ENCODE data around the gene GALNT10. TPM values are rescaled to one million over a fixed set of nuclear protein-coding genes. Genes with fewer than 3 reads are reported as not detected.

The GALNT10 gene
- total and polyA plus RNA-seq, 2 of the 8 experiments (the other 6 are each of a cell fraction or from before 2014, with no cell fraction given) = 4.6 to 15.5 TPM

DNA sequence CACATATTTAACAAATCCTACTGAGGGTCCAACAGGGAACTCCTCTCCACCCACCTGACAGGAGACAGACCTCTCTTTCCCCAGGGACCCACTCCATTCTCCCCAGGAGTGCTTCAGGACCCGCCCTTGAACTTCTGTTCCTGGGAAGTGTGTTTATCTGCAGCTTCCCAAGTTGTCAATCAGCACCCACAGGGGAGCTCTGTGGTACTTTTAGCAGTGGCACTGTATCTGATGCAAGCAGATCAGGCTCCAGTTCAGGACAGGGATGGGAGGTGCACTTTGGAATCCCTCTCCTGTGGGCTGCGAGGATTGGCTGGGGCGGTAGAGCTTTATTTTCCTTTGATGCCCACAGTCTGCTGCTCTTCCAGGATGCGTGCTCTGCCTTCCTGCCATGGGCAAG, 8.7 kb downstream of the GALNT10 start:
- TF ChIP-seq, protein P1, sequence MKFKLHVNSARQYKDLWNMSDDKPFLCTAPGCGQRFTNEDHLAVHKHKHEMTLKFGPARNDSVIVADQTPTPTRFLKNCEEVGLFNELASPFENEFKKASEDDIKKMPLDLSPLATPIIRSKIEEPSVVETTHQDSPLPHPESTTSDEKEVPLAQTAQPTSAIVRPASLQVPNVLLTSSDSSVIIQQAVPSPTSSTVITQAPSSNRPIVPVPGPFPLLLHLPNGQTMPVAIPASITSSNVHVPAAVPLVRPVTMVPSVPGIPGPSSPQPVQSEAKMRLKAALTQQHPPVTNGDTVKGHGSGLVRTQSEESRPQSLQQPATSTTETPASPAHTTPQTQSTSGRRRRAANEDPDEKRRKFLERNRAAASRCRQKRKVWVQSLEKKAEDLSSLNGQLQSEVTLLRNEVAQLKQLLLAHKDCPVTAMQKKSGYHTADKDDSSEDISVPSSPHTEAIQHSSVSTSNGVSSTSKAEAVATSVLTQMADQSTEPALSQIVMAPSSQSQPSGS (IDR thresholded peaks at IDR 0.05; ENCODE audit: low read length) = no peak
- no peak for TF ChIP-seq HDAC6 (IDR thresholded peaks at IDR 0.05; ENCODE audit: low read depth, low read length)
- TF ChIP-seq KDM5A (IDR thresholded peaks at IDR 0.05; ENCODE audit: low read length) = no peak
- no peak for TF ChIP-seq YY1 (IDR thresholded peaks at IDR 0.05; ENCODE audit: low read depth, low read length)
- no peak for TF ChIP-seq CHD1 (IDR thresholded peaks at IDR 0.05; ENCODE audit: low read depth, low read length)
- no peak for TF ChIP-seq TEAD4 (IDR thresholded peaks at IDR 0.05; ENCODE audit: low read depth, low read length)
- TF ChIP-seq KDM4A (IDR thresholded peaks at IDR 0.05; ENCODE audit: low read depth, low read length, severe bottlenecking) = no peak
- no peak for TF ChIP-seq BCL11A (IDR thresholded peaks at IDR 0.05; ENCODE audit: low read depth in 2 of 2, low read length in 2 of 2)
- no peak for TF ChIP-seq EZH2 (IDR thresholded peaks at IDR 0.05; ENCODE audit: low read depth, low read length, severe bottlenecking)
- 92% methylated on average over 4 of the region's 4 CpGs; no CpG with 5 or more reads in 1 of the 2 experiments for WGBS, 2 experiments (ENCODE audit: extremely low coverage in 1 of 2, insufficient coverage in 1 of 2, insufficient read length in 1 of 2, insufficient replicate concordance in 2 of 2, low coverage in 1 of 2, low lambda C conversion rate in 2 of 2, missing lambda C conversion rate in 1 of 2)
- H3K9me3 ChIP-seq (ENCODE audit: insufficient read depth in 2 of 2, low read depth in 1 of 2, low read length in 1 of 2) = no peaks in the 10 kb centered on the region
- no peak overlapping the region for H2AK5ac ChIP-seq (ENCODE audit: low read depth, low read length)
- H4K5ac ChIP-seq (ENCODE audit: insufficient read length, low read depth, low read length) = no peak overlapping the region
- H3K18ac ChIP-seq (ENCODE audit: extremely low read depth, low read length) = no peak overlapping the region
- H3K79me2 ChIP-seq (ENCODE audit: control insufficient read depth in 1 of 2, insufficient read depth in 2 of 2, low read length in 2 of 2) = no peaks in the 10 kb centered on the region
- H2AFZ ChIP-seq (ENCODE audit: low read length) = no peak overlapping the region
- H3K23me2 ChIP-seq (ENCODE audit: low read depth, low read length) = no peaks in the 10 kb centered on the region
- H3K14ac ChIP-seq (ENCODE audit: insufficient read length) = no peak overlapping the region
- no peak overlapping the region for H3K4me3 ChIP-seq (ENCODE audit: extremely low read depth in 1 of 4, insufficient read depth in 2 of 4, low read depth in 3 of 4, low read length in 4 of 4)
- no peak overlapping the region for H3K4me2 ChIP-seq (ENCODE audit: insufficient read depth in 1 of 2, low read depth in 2 of 2, low read length in 2 of 2)
- no peak overlapping the region for H3K4ac ChIP-seq (replicated peaks; ENCODE audit: insufficient read length, low read depth, low read length)
- CTCF ChIA-PET (ENCODE audit: partially characterized antibody) = interaction anchor here (0.7 to 8.3 kb wide), 6 partner anchors 9 to 224 kb away, joined by 3 to 57 read pairs (median 14); no protein-coding TSS in a partner anchor
- no peak overlapping the region for H2BK120ac ChIP-seq (replicated peaks; ENCODE audit: low read depth, low read length)
- no peak overlapping the region for H2BK20ac ChIP-seq (ENCODE audit: low read length)
- no peak overlapping the region for H3K27ac ChIP-seq (ENCODE audit: low read depth, low read length)
- H3K56ac ChIP-seq (replicated peaks; ENCODE audit: insufficient read length, low read depth, low read length) = no peak overlapping the region
- H4K91ac ChIP-seq (replicated peaks; ENCODE audit: insufficient read length, low read length) = no peak overlapping the region
- H2BK5ac ChIP-seq (ENCODE audit: low read depth, low read length) = no peak overlapping the region
- POLR2A ChIA-PET (ENCODE audit: partially characterized antibody) = interaction anchor here (0.7 to 2.6 kb wide), 5 partner anchors 8 to 206 kb away, joined by 3 to 9 read pairs (median 3); no protein-coding TSS in a partner anchor
- peaks cover 0 to 22% (median 13%) of the 10 kb centered on the region in 4 experiments; a peak in 5 of 7 replicates for H3K4me1 ChIP-seq (replicated peaks in 1 of 4; ENCODE audit: control insufficient read depth in 3 of 4, insufficient read depth in 4 of 4, low read length in 3 of 4)
- H4K8ac ChIP-seq (ENCODE audit: extremely low read depth, insufficient read depth, low read length) = no peak overlapping the region
- H3K36me3 ChIP-seq (ENCODE audit: control insufficient read depth in 2 of 4, insufficient read depth in 4 of 4, low read length in 3 of 4) = no peaks in the 10 kb centered on the region
- no peak for FAIRE-seq
- H3K23ac ChIP-seq (ENCODE audit: insufficient read length) = no peak overlapping the region
- DNase-seq (ENCODE audit: low read depth in 1 of 2, low spot score in 2 of 2) = no peak
- no peaks in the 10 kb centered on the region for H4K20me1 ChIP-seq (replicated peaks in 1 of 2; ENCODE audit: control insufficient read depth in 1 of 2, insufficient read depth in 2 of 2, low read length in 2 of 2)
- H3K27me3 ChIP-seq (replicated peaks in 1 of 4; ENCODE audit: control insufficient read depth in 3 of 4, extremely low read depth in 1 of 4, insufficient read depth in 3 of 4, low read length in 3 of 4) = no peaks in the 10 kb centered on the region
- no peak overlapping the region for H2BK12ac ChIP-seq (ENCODE audit: low read depth, low read length)
- H2BK15ac ChIP-seq (ENCODE audit: low read length) = no peak overlapping the region
- H3K79me1 ChIP-seq (ENCODE audit: low read depth, low read length) = no peaks in the 10 kb centered on the region
- no peak overlapping the region for H3K9ac ChIP-seq (replicated peaks in 1 of 4; ENCODE audit: extremely low read depth in 1 of 4, low read depth in 3 of 4, low read length in 3 of 4)
